Esophagus muscularis mucosa (tissue), 4 donors: ENCODE results near the gene MOG. TPM values are rescaled to one million over a fixed set of nuclear protein-coding genes. Genes with fewer than 3 reads are reported as not detected.

Experiments used
- DNase-seq: peaks from one replicate; pipeline ENCODE4 v3.0.0-alpha.2; 2017; ENCODE audit errors: extremely low spot score
- H3K27ac ChIP-seq, 4 donors: fragments of 200-600 bp; sonication (generic); replicated peaks in 1 of 4; 1 replicate in 3 of 4; 2 replicates in 1 of 4; pipeline ENCODE4 v1.5.1; 2016 to 2019; ENCODE audit warnings: mild to moderate bottlenecking in 1 of 4
- H3K27me3 ChIP-seq, 4 donors: fragments of 200-600 bp; sonication (generic); one replicate each; pipeline versions ENCODE4 v1.5.1 to v1.6.0; 2016 to 2019
- H3K36me3 ChIP-seq, 4 donors: fragments of 200-600 bp; sonication (generic); one replicate each; pipeline ENCODE4 v1.5.1; 2016 to 2019
- H3K4me1 ChIP-seq, 4 donors: fragments of 200-600 bp; sonication (generic); one replicate each; pipeline ENCODE4 v1.5.1; 2016 to 2019
- H3K4me3 ChIP-seq, 4 donors: fragments of 200-600 bp; sonication (generic); 1 replicate in 2 of 4; 2 replicates in 2 of 4; pipeline ENCODE4 v1.5.1; 2016 to 2019; ENCODE audit warnings: mild to moderate bottlenecking in 4 of 4, moderate library complexity in 1 of 4
- H3K9me3 ChIP-seq, 4 donors: fragments of 200-600 bp; sonication (generic); 1 replicate in 3 of 4; 2 replicates in 1 of 4; pipeline ENCODE4 v1.5.1; 2016 to 2019
- EP300 ChIP-seq: sonication (generic); formaldehyde crosslinking; IDR thresholded peaks from one replicate; pipeline ENCODE4 v1.6.1; 2017; ENCODE audit warnings: antibody characterized with exemption
- POLR2A ChIP-seq: fragments of 450-650 bp; IDR thresholded peaks from one replicate; pipeline ENCODE4 v1.6.1; 2017; ENCODE audit warnings: antibody characterized with exemption, moderate library complexity, mild to moderate bottlenecking, low read depth
- POLR2AphosphoS5 ChIP-seq, 2 donors: sonication (generic); formaldehyde crosslinking; IDR thresholded peaks; one replicate each; pipeline ENCODE4 v1.6.1; 2017; ENCODE audit warnings: antibody characterized with exemption in 2 of 2
- WGBS: methylation state at CpG from one replicate; pipeline ENCODE4 v1.1.5; 2018; 5-methylcytosine and 5-hydroxymethylcytosine counted together
- intact Hi-C: fragments of 100-400 bp; cut with DNase I; formaldehyde crosslinking; loops from one replicate; pipeline ENCODE4 v1.15.1; 2023
- total RNA-seq, 4 donors: library from RNA; depleted of rRNA; stranded (reverse); fragments of >200 nt; gene quantifications; one replicate each; pipeline versions ENCODE4 v1.1.0 to v1.2.1, GENCODE V29; 2016
- TF ChIP-seq, protein P1 (sequence below), 3 experiments: fragments of 200-600 bp in 2 of 3; fragments of 450-650 bp in 1 of 3; sonication (generic) in 2 of 3; IDR thresholded peaks; one replicate each; pipeline ENCODE4 v1.5.1; 2017 to 2019; ENCODE audit warnings: antibody characterized with exemption in 3 of 3, mild to moderate bottlenecking in 2 of 3, moderate library complexity in 1 of 3

Gene MOG
- total RNA-seq, 4 donors from 2014 or later = not detected

DNA sequence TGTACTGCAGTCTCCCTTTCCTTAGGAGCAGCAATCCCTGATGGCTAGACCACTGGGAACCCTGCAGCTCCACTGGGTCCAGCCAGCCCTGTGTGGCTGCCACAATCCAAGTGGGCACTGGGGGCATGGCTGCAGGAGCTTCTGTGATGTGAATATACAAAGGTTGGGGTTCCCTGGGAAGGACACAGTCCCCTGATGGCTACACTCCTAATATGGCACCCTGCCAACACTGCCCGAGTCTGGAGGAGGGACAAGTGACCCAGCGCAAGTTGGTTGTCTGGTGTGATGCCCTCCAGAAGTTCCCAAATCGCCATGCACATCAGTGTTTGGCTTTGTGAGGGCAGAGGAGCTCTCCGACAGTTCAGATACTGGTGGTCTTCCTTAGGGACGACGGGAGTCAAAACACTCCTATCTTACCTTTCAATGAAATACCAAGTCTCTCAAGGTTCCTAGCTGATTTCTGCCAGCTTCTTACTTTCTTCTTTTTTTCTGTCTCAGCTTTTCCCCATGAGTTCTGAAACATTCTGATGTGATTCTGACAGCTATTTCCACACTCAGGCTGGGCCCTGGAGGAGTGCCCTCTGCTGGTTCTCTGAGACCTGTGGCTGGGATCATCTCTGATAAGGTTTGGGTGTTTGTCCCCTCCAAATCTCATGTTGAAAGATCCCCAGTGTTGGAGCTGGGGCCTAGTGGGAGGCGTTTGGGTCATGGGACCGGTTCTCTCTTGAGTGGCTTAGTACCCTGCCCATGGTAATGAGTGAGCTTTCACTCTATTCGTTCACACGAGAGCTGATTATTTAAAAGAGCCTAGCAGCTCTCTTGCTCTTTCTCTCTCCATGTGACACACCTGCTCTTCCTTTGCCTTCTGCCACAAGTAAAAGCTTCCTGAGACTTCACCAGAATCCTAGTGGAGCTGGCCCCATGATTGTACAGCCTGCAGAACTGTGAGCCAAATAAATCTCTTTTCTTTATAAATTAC is 39.5 kb downstream of the MOG start:
- Histone ChIP-seq H3K36me3 (no peaks in the 10 kb centered on the region), H3K27ac (no peak overlapping the region), H3K27me3 (peaks cover 0 to 10% (median 0%) of the 10 kb centered on the region in 4 donors), H3K4me3 (no peak overlapping the region), H3K4me1 (no peaks in the 10 kb centered on the region), H3K9me3 (no peaks in the 10 kb centered on the region)
- intact Hi-C loops = no loop called here
- no peak for DNase-seq
- 73% methylated on average over 10 of the region's 10 CpGs for WGBS
- TF ChIP-seq EP300 = no peak
- TF ChIP-seq, protein P1, sequence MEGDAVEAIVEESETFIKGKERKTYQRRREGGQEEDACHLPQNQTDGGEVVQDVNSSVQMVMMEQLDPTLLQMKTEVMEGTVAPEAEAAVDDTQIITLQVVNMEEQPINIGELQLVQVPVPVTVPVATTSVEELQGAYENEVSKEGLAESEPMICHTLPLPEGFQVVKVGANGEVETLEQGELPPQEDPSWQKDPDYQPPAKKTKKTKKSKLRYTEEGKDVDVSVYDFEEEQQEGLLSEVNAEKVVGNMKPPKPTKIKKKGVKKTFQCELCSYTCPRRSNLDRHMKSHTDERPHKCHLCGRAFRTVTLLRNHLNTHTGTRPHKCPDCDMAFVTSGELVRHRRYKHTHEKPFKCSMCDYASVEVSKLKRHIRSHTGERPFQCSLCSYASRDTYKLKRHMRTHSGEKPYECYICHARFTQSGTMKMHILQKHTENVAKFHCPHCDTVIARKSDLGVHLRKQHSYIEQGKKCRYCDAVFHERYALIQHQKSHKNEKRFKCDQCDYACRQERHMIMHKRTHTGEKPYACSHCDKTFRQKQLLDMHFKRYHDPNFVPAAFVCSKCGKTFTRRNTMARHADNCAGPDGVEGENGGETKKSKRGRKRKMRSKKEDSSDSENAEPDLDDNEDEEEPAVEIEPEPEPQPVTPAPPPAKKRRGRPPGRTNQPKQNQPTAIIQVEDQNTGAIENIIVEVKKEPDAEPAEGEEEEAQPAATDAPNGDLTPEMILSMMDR (IDR thresholded peaks at IDR 0.05) = peak in 2 of 3 experiments; percentile 20 to 48

GRCh38 chr6:29702519-29703103 is 45.7 kb downstream of the MOG start:
- WGBS = 45% methylated on average over 3 of the region's 17 CpGs

DNA sequence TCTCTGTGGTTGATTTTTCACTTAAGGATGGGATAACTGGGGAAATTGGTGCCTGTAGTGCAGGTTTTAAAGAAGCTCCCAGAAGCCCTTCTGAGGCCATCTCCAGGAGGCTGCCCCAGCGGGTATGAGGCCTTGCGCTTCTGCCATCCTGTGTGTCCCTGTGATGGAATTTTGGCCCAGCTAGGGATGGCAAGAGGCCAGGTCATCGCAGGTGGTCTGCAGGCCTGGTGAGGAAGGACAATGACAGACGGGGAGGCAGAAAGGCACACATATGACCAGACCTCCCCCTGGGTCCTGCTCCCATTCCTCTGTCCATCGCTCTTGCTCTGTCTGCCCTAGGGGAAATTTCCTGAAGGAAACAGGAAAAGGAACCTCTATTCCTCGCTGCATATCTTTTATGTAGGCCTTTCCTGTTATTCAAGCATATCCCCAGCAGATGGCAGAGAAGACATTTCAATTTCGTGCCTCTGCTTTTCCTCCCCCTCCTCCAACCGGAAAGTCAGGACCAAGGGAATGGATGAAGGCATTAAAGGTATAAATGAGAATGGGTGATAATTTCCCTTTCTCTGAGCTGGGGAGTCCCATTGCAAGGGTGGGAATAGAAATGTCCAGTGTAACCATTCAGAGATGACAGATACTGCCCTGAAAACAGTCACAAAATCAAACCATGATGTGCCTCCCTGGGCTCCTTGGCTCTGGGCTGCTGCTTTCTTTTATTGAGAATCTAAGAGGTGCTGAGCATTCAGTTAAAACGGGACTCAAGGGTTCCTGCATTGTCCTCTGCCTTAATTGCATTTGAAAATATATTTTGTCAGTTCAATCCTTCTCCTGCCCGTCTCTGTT is 48.7 kb downstream of the MOG start:
- H3K36me3 ChIP-seq = no peaks in the 10 kb centered on the region
- TF ChIP-seq POLR2A (no peak), EP300 (no peak), POLR2AphosphoS5 (IDR thresholded peaks at IDR 0.05) (peak in 1 of 2 donors; percentile 18)
- TF ChIP-seq, protein P1 (IDR thresholded peaks at IDR 0.05) = peak; percentile 62 to 74 (median 67)
- intact Hi-C loops = loop anchor here (2.0 kb wide), 1 partner anchor 129 kb away; no protein-coding TSS in a partner anchor
- H3K27me3 ChIP-seq = peaks cover 0 to 46% (median 6%) of the 10 kb centered on the region in 4 donors
- no peak overlapping the region for H3K27ac ChIP-seq
- no peak for DNase-seq
- H3K4me1 ChIP-seq = no peaks in the 10 kb centered on the region
- no peaks in the 10 kb centered on the region for H3K9me3 ChIP-seq
- WGBS = 31% methylated on average over 10 of the region's 10 CpGs
- H3K4me3 ChIP-seq = no peak overlapping the region

More at GRCh38 chr6:29702519-29703103, 45.7 kb downstream of the MOG start:
- H3K27me3 ChIP-seq = peaks cover 0 to 24% (median 3%) of the 10 kb centered on the region in 4 donors
- intact Hi-C loops = no loop called here
- H3K4me3 ChIP-seq = no peak overlapping the region
- DNase-seq = no peak
- H3K9me3 ChIP-seq = no peaks in the 10 kb centered on the region
- no peaks in the 10 kb centered on the region for H3K4me1 ChIP-seq
- no peak overlapping the region for H3K27ac ChIP-seq
- H3K36me3 ChIP-seq = no peaks in the 10 kb centered on the region
- TF ChIP-seq EP300 = no peak
- TF ChIP-seq, protein P1 (IDR thresholded peaks at IDR 0.05) = peak in 2 of 3 experiments; percentile 24 to 35

DNA sequence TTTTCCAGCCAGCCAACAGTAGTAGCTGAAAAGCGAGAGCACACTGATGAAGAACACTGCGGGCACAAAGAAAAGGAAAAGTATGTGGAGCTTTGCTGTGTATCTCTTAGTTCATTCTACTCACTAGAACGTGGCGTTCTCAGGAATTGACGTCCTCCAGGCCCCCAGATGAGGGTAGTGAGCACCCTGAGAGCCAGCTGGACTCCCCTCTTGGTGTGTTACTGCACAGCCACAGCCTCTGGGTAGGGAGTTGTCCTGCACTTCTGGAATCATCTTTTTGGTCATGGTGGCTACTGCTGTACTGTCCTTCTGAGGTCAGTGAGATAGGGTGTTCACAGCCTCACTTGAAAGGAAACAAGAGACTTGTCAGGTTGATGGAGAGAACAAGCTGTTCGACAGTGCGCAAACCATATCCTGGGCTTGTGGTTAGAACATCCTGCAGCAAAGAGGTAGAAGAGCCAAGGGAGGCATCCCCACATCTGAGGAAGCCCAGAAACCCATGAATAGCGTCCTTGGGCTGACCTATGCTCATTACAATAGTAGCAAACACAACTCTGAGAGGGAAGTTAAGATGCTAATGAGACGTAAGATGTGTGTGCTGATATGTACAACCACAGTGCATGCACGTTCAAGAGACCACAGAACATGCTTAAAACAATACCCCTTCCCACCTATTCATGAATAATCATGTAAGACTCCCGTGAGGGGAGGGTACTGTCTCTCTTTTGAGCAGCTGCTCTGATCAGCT is 51.7 kb downstream of the MOG start:
- Histone ChIP-seq H3K27me3 (peaks cover 0 to 29% (median 3%) of the 10 kb centered on the region in 4 donors), H3K4me1 (no peaks in the 10 kb centered on the region), H3K36me3 (no peaks in the 10 kb centered on the region), H3K4me3 (no peak overlapping the region), H3K9me3 (no peaks in the 10 kb centered on the region), H3K27ac (no peak overlapping the region)
- no peak for DNase-seq
- WGBS = 63% methylated on average over 11 of the region's 11 CpGs
- TF ChIP-seq, protein P1 (IDR thresholded peaks at IDR 0.05) = no peak
- TF ChIP-seq POLR2AphosphoS5 (IDR thresholded peaks at IDR 0.05) = no peak
- TF ChIP-seq EP300 = no peak
- no peak for TF ChIP-seq POLR2A
- intact Hi-C loops = no loop called here
